NOMO-1 (cell line): ENCODE results near the gene SPOCK3.

Experiments
- DNase-seq, 2 experiments: peaks; one replicate each; lab custom pipeline; 2025; ENCODE audit not compliant: unreplicated experiment in 2 of 2; lab: John Stamatoyannopoulos, UW

SPOCK3 gene

DNA sequence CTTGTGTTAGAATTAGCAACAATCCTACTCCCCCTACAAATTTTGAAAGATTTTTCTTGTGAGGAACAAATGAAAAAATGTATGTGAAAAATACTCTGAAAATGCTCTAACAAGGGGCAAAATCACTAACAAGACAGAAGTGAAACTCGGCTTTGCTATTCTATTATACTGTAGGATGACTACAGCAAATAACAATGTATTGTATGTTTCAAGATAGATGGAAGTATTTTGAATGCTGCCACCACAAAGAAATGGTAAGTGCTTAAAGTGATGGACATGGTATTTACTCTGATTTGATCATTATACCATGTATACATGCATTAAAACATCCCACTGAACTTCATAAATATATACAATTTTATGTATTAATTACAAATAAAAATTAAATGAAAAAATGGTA, 192.8 kb downstream of the SPOCK3 start:
- peak in 1 of 2 experiments; percentile 43 for DNase-seq

DNA sequence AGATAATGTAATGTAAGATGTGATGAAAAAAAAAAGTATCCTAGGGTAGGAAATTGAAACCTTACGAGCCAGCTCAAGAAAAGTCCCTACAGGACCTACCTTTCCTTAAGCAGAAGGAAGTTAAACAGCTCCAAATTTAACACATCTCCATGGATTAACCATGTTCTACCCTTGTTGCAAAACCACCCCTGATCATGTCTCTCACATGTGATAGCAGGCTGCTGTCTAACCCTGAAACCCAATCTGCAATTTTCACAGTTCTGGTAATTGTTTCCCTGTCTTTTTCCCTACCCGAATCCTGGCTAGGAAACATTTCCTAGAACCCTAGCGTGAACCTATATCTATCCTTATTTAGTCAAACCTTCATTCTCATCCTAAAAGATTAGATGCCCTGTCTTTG, 198.9 kb downstream of the SPOCK3 start:
- DNase-seq: no peak

DNA sequence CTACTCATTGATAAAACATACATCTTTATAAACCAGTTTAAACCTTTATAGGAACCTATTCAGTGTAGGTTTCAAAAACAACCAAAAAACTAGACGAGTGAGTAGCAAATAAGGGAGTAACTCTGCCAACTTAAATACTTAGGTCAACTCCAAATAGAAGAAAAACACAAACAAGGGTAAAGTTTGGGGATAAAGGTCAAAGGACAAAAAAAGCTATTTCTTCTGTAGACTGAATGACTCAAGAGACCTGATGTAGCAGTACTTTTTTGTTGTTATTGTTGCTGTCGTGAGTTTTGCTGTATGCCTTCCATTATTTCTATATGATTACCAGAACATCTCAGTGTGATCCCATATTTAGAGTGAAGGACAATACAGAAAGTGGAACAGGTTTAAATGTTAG, 199.3 kb downstream of the SPOCK3 start:
- no peak for DNase-seq

DNA sequence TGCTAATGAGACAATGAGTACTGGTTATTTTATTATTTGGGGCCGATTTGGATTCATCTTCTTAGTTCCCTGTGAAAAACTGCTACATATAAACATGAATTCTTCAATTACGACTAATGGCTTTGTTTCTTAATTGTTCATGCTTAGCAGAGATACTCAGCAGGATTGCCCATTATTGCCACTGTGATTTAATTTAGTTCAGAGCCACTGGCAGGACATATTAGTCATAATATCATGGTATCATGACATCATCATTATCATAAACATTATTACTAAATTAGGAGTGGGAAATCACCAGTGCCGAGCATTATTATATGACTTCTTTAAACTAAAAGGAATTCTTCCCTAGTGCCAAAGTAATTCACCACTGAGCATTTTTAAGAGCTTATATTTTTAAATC, 201.4 kb downstream of the SPOCK3 start:
- no peak for DNase-seq

DNA sequence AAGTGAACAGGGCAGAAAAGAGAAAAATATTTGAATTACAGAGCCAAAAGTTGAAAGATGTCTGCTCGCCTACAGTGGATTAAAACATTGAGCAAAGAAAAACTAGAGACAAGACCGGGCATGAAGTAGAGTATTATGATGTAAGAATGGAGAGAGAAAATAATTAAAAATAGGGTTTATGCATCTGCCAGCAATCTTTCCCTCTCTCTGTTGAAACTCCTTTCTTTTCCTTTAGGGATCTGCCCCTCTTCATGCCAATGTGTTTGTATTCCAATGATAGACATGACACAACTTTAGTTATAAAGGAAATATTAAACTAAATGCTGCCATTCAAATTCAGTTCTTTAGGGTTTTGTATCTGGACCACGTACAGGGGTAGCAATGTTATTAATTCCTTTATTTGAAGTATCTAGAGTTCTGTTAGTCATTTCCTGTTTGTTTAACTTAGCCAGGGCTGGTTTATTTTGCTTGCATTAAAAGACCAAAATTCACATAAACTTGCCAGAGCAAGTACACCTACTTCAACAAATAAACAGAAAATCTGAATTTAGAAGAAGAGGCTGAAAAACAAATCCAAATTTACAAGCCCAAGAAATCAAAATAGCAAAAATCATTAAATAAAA, 202.6 kb downstream of the SPOCK3 start:
- DNase-seq: no peak

DNA sequence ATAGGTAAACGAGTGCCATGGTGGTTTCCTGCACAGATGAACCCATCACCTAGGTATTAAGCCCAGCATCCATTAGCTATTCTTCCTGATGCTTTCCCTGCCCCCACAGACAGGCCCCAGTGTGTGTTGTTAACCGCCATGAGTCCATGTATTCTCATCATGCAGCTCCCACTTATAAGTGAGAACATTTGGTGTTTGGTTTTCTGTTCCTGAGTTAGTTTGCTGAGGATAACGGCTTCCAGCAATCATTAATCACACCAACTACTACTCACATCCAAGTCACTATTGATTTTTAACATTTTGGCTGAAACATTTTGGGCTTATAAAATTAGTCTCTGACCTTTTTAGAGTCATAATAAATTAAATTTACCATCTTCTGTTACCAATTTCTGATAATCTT, 205.3 kb downstream of the SPOCK3 start:
- no peak for DNase-seq

DNA sequence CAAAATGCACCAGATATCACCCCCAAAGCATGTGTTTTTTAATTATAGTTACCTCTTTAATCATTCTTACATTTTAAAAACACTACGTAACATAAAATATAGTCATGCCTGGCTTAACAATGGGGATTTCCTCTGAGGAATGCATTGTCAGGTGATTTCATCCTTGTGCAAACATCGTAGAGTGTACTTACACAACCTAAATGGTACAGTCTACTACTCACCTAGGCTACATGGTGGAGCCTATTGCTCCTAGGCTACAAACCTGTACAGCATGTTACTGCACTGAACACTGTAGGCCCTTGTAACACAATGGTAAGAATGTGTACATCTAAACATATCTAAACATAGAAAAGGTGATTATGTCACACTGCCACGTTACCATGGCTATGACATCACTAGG, 208.6 kb downstream of the SPOCK3 start:
- no peak for DNase-seq

DNA sequence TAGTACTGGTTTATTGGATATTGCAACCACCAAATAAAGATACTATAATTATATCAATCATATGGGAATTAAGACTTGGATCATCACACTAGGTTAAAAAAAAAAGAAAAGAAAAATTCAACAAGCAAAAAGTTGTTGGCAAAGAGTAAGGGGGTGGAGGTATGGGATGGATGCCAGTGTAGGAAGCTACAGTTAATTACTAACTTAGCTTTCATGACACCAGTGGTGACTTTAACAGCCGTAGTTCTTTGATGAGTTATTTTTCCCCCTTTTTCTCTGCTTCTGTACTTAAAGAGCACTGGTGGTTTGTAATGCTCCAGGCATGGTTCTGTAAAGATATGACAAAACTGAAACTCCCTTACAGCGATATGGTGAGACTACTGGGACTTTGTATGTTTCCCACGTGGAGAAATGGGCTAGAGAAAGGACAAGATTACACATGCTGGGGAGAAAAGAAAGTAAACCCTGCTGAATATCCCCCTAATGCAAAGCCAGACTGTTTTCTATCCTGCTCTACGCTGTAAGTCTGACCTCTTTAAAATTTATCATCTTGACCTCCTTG, 210.8 kb downstream of the SPOCK3 start:
- no peak for DNase-seq

DNA sequence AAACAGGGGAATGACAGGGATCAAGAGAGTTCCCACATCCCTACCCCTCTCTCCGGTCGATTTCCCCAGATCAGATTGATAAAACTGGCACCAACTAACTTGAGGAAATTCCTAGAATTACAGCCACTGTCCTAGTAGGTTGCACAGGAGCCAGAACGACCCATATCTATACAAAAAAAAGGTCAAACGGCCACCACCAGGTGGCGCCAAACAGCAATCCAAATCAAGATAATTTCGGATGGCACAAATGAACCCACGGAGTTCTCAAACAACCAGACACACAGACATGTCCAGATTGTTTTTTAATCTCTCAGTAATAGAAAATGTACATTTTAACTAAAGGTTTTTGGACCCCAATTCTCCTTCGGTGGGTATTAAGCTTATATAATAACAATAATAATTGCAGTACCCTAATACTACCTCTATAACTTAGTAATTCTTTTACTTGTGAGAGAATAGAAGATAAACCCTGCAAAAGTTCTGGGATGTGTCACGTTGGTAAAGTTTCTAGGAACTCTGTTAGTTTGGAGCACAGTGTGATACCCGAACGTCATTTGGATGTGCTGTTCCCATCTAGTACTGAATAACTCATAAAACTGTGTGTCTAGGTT, 212.6 kb downstream of the SPOCK3 start:
- DNase-seq: peak in 1 of 2 experiments; percentile 37

DNA sequence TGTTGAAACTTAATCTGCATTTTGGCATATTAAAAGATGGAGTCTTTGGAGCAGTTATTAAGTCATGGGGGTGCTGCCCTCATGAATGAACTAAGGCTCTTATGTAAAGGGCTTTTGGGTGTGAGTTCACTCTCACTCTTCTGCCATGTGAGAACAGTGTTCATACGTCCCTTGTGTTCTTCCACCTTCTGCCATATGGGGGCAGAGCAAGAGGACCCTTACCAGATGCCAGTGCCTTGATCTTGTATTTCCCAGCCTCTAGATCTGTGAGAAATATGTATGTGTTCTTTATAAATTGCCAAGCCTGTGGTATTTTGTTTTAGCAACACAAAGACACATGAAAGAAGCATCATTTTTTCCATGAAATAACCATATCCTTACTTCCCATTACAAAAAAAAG, 213.9 kb downstream of the SPOCK3 start:
- DNase-seq: no peak

DNA sequence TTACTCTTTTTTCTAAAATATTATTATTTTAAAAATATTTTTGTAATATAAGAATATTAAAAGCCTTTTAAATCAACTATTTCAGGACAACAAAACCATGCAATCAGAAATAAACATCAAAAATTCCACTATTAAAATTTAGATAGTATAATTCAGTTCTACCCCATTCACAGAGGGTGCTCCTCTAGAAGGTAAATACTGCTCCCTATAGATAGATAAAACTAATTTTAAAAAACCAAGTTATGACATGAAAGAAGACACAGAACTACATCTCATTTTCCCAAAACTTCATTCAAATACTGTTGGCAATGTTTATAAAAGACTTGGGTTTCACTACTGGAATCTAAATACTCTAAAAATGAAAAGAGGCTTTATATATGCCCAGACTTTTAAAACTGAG, 219.3 kb downstream of the SPOCK3 start:
- no peak for DNase-seq

DNA sequence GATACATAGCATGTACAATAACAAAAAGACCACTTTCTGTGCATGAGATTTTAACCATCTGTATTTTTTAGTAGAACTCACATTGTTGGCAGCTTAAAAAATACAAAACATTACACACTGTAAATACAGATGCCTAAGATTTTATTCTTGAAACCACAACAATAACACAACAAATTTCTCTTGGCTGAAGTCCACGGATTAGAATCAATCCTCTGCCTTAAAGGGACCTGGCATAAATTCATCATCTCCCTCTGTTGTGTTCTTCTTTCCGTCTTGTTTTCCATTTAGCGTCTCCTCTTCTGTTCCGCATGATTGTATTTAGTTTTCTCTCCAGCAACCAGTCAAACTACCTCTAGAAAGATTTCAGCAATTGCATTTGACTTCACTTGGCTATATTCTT, 231.0 kb downstream of the SPOCK3 start:
- DNase-seq: no peak

DNA sequence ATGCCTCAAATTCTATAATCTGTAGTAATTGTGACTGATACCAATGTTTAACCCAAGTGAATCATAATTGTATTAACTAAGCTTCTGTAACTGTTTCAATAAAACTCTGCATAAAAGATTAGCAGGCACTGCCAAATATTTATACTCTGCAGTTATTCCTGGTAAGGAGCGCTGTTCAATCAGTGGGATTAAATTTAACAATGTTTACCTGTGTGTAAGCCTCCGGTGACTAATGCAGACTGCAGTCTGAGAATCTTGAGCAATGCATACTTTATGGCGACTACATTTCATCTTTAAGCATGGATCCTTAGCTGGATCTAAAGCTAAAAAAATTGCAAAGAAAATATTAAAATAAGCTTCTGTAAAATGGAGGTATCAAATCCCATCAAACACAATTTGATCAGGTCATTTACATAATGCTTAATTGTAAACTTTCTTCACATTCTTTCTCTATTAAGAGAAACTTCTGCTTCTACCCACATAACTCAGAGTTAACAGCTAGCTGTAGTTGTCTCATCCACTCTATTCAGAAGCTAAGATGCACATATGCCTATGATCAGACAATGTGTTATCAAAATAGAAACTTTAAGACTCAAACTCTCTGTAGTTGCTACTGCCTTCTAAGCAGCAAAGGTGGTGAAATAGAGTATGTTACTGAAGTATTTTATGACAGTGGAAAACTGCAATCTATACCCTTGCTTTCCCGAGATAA, 234.0 kb downstream of the SPOCK3 start:
- DNase-seq: no peak

DNA sequence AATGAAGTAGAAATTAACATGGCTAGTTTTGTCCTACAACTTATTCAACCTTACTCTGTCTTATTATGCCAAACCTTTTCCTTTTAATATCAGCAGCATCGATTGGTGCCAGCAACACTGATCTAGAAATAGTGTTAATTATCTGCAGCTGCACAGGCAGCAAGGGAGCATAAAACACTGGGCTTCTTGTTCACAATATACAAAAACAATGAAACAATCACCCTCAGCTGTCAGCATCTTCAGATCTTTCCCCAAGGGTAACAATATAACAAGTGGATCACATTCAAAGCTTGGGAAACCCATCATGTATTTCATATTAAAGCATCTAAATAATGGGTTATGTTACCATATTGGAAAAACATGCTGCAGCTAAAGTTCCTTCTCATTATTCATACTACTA, 238.1 kb downstream of the SPOCK3 start:
- no peak for DNase-seq

DNA sequence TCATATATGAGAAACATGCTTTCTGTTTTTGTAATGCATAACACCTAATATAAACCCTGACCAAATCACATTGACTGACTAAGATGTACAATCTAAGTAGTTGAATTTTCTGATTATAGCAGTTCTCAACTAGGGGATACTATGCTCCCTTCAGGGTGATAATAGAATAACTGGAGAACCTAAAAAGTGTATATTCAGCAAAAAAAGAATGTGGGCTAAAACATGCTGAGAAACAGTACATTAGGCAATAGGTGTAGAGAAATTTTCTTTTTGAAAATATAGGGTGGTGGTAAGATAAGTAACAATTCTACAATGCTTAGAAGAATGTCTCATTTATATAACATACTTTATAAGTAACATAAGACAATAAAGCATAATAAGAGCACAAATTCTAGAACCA, 239.6 kb downstream of the SPOCK3 start:
- no peak for DNase-seq

DNA sequence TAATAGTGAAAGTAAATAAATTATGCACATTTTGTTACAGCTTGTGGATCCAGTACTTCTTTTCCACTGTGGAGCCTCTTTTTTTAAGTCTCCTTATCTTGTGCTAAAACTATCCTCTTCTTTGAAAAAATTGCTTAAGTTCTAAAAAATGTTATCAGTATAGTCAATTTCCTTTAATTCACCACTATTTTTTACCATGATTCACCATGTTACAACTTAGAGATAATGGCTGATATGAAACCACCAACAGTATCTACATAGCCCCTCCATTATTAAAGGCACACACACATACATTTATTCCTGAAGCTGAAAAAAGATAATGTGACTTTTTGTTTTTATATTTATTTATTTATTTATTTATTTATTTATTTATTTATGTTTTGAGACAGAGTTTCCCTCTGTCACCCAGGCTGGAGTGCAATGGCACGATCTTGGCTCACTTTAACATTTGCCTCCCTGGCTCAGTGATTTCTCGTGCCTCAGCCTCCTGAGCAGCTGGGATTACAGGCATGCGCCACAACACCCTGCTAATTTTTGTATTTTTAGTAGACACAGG, 243.2 kb downstream of the SPOCK3 start:
- no peak for DNase-seq

DNA sequence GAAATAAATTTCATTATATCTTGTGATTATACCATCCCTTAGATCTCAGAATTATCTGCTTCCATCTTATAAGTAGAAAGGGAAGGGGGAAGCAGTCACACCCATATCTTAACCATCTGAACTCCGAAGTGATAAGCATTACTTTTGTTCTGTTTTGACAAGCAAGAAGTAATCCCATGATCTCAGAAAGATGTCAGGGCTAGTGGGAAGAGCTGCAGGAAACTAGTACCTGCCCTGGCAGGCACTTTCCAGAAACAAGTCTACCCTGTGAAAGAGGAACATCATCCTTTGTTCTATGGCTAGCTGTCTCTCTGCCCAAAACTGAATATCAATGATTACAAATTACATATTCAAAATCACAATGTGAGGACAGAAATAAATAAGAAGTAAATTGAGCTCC, 244.4 kb downstream of the SPOCK3 start:
- DNase-seq: no peak

DNA sequence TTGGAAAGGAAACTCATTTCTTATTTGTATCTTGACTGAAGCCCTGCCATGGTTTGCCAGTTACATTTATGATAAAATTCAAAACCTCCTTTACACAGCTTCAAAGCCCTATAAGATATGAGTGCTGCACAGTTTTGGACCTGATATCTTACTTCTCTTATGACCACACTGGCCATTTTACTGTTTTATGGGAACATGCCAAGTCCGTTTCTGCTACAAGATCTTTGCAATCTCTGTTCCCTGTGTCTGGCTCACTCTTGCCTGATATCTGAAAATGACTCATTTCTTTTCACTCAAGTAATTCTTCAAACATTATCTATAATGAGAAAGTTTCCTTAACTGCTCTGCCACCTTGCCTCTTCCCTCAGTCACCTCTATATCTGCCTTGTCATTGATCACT, 247.3 kb downstream of the SPOCK3 start:
- DNase-seq: no peak

DNA sequence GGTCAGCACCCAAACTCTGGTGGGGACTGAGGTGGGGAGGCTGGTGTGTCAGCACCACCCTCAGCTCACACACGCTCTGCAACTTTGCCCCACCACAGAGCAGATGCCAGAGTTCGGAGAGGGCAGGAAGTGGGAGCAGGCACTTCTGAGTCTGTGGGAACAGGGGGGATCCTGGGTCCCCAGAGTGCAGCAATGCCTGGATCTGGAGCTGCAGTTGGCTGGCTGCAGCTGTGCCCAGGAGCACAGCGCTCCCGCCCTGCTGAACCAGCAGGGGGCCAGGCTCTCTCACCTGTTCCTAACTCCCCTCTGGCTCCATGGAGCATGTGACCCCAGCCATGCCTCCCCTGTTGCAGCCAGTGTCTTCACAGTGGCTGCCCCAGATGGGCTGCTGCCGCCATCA, 252.4 kb downstream of the SPOCK3 start:
- no peak for DNase-seq

DNA sequence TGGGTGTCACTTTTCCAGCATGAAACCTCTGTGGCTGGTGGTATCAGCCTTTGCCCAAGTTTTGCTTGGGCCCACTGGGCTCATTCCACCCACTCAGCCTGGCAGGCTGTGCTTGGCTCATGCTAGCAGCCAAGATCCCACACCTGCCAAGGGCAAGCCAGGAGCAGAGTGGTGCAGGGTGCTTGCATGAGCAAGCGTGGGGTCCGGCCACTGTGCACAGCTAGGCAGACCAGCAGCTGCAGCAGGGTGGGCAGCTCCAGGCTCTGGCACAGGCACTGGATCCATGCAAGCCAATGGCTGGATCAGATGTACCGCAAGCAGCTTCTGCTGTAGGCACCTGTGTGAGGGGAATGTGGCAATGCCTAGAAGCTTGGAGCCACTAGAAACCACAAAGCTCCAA, 253.9 kb downstream of the SPOCK3 start:
- no peak for DNase-seq

DNA sequence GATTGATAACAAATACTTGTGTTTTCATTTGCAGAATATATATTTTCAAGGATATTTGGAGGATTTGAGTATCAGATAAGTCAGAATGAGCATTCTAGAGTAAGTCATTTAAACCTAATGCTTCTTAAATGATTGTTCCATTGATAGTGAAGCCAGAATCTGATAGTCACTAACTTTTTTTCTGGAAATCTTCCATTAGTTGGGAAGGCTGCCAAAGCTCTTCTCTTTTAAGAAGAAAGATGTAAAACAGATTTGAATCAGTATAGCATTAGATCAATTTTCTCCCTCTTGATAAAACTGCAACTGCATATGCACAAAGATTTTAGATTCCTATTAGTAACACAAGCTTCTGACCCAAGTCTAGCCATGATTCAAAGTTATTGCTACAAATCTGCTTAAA, 256.7 kb downstream of the SPOCK3 start:
- DNase-seq: no peak

DNA sequence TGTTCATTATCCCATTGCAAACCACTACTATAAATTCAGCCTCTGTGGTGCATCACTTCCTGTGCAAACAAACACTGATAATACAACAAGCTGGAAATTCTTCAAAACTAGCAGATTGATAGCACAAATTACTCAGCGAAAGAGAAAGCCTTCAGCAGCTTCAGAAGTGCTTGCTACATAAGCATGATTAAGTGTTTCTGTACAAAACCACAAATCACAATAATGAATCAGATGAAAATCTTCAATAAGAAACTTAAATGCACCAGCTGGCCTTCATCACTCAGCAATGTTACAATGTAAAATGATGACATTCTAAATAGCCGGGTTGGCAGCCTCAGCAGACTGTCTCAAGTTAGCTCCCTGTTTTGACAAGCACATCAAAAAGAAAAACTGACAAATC, 262.2 kb downstream of the SPOCK3 start:
- no peak for DNase-seq
